Retinal pigment epithelial cell (primary cell): ENCODE measurements around the gene ZNF730.
"Not testable (repeated sequence)": the region's sequence is repeated elsewhere in the genome, so short reads cannot be mapped to it uniquely, and the experiment has no call there.

Source experiments
- DNase-seq: peaks from one replicate; pipeline ENCODE4 v3.0.0-alpha.2; 2010; ENCODE audit warnings: low read depth
- H3K4me3 ChIP-seq: 2 replicates; pipeline ENCODE4 v1.5.1; 2011; ENCODE audit warnings: mild to moderate bottlenecking, low read length, control low read depth, moderate library complexity
- TF ChIP-seq, protein P1 (sequence below): conservative IDR thresholded peaks from 2 replicates; pipeline ENCODE4 v1.5.1; 2011; ENCODE audit warnings: low read depth, low read length, control low read depth, inconsistent platforms

ZNF730 gene

GRCh38 chr19:23098286-23098685 is 18.5 kb upstream of the ZNF730 start:
- TF ChIP-seq, protein P1, sequence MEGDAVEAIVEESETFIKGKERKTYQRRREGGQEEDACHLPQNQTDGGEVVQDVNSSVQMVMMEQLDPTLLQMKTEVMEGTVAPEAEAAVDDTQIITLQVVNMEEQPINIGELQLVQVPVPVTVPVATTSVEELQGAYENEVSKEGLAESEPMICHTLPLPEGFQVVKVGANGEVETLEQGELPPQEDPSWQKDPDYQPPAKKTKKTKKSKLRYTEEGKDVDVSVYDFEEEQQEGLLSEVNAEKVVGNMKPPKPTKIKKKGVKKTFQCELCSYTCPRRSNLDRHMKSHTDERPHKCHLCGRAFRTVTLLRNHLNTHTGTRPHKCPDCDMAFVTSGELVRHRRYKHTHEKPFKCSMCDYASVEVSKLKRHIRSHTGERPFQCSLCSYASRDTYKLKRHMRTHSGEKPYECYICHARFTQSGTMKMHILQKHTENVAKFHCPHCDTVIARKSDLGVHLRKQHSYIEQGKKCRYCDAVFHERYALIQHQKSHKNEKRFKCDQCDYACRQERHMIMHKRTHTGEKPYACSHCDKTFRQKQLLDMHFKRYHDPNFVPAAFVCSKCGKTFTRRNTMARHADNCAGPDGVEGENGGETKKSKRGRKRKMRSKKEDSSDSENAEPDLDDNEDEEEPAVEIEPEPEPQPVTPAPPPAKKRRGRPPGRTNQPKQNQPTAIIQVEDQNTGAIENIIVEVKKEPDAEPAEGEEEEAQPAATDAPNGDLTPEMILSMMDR, result no peak
- no peak for DNase-seq
- H3K4me3 ChIP-seq, result no peak overlapping the region

GRCh38 chr19:23098988-23099387 is 17.8 kb upstream of the ZNF730 start:
- DNase-seq, result no peak
- no peak overlapping the region for H3K4me3 ChIP-seq
- TF ChIP-seq, protein P1, result no peak

DNA sequence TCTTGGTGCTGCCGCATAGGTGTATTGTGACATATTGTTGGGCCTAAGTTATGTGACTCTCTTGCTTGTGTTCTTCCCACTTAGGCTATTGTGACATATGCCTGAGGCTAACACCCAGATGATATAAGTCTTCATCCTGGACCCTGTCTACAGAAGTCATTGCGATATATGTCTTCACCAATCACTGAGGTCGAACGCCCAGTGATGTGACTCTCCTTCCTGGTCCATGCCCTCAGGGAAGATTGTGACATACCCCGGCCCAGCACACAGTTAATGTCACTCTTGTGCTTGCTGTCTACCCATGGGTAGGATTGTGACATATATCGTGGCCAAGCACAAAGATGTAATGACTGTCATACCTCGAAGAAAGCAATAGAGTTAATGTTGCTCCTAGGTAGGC is 16.9 kb upstream of the ZNF730 start:
- H3K4me3 ChIP-seq, result no peak overlapping the region
- no peak for DNase-seq
- TF ChIP-seq, protein P1, result no peak

GRCh38 chr19:23101241-23101640 is 15.6 kb upstream of the ZNF730 start:
- DNase-seq, result no peak
- no peak overlapping the region for H3K4me3 ChIP-seq
- TF ChIP-seq, protein P1, result no peak

DNA sequence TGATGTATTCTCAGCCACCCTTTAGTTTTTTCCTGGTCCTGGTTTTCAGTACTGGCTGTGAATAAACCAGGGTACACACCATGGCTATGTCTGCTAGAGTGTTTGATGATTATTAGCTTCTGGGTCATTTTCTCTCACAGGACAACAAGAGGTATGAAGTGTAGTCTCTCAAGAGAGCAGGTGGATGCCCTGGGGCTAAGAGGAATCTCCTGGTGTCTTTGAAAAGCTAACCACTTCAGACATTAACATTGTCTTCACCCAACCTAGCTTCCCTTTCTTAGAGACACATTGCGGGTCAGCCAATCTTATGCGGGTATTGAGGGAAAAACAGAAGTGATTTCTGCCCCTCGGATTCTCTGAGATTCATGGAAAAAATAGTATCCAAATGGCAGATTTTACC is 1.6 kb downstream of the ZNF730 start:
- DNase-seq, result no peak
- TF ChIP-seq, protein P1, result no peak
- no peak overlapping the region for H3K4me3 ChIP-seq

DNA sequence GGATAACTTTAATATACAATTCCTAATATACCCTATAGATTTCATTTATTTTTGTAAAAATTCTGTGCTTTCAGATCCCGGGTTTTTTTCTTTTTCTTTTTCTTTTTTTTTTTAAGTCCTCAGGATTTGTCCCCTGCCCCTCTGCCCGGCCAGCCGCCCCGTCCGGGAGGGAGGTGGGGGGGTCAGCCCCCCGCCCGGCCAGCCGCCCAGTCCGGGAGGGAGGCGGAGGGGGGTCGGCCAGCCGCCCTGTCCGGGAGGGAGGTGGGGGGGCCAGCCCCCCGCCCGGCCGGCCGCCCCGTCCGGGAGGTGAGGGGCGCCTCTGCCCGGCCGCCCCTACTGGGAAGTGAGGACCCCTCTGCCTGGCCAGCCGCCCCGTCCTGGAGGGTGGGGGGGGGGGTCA is 17.4 kb downstream of the ZNF730 start:
- not testable (repeated sequence) for DNase-seq, H3K4me3 ChIP-seq

- no peak for DNase-seq
- no peak overlapping the region for H3K4me3 ChIP-seq
- TF ChIP-seq, protein P1, result no peak
Measured at GRCh38 chr19:23145617-23146415, 29.0 kb downstream of the ZNF730 start.

- DNase-seq, result no peak
- no peak overlapping the region for H3K4me3 ChIP-seq
- TF ChIP-seq, protein P1, result no peak
Measured at GRCh38 chr19:23160766-23161165, 43.9 kb downstream of the ZNF730 start.

- not testable (repeated sequence) for H3K4me3 ChIP-seq, DNase-seq
Measured at GRCh38 chr19:23168286-23168685, 51.5 kb downstream of the ZNF730 start.
